DMS114 treated with DMSO at 0.1 percent for 48 hours (cell line): ENCODE measurements around the gene MOGAT3.

Experiments used
- DNase-seq: peaks from one replicate; lab custom pipeline; 2025; ENCODE audit not compliant: unreplicated experiment; lab: John Stamatoyannopoulos, UW

Gene MOGAT3

DNA sequence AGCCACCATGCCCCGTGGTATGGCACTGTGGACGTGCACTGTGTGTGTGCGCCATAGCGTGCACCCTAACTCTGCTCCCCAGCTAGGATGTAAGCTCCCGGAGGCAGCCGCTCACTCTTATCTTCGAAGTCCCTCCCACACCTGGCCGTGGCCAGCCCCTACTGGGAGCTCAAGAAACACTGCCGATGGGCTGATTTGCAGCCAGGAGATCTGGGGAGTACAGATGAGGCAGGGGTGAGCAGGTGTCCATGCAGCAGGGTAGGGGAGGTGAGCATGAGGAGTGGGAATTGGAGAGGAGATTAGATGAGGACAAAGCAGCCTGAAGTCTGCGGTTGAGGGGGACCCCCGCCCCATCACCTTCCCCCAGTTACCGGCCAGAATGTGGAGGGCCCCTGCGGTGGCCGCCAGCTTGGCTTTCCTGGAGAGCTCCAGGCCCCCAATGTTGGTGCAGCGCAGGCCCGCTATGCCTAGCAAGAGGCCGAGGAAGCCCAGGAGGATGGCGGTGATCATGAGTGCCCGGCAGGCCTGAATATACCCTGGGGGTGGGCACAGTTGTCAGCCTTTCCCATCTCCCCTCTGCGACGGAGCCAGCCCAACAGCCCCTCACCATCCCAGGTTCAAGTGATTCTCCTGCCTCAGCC is 33.2 kb upstream of the MOGAT3 start:
- DNase-seq: no peak

GRCh38 chr7:101232141-101232850 is 31.5 kb upstream of the MOGAT3 start:
- no peak for DNase-seq

- no peak for DNase-seq
Measured at GRCh38 chr7:101231644-101232043, 30.8 kb upstream of the MOGAT3 start.

DNA sequence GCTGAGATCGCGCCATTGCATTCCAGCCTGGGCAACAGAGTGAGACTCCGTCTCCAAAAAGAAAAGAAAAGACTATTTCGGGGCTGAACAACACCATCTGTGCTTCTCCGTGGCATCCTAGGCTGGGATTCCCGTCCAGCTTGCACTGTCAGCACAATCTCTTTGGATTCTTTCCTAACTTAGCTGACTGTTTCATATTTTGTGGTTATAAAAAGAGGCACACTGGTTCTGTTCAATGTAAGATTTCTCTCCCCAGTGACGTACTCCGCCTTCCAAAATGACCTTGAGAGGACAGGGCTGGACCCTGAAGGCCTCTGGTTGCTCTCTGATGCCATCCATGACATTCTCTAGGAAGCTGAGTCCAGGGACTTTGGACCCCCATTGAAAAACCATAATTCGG is 25.9 kb upstream of the MOGAT3 start:
- no peak for DNase-seq

DNA sequence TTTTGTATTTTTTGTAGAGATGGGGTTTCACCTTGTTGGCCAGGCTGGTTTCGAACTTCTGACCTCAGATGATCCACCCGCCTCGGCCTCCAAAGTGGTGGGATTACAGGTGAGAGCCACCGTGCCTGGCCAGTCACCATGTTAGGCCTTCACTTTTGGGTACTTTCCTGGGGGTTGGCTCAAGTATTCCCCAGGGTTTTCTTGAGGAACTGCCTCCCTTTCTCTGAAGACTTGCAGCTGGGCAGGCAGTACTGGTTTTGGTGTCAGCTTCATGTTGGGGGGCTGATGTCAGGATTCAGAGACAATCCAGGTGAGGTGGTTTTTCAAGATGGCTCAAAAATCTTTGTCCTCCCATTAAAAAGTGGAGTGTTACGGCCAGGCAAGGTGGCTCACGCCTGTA is 24.8 kb upstream of the MOGAT3 start:
- no peak for DNase-seq

DNA sequence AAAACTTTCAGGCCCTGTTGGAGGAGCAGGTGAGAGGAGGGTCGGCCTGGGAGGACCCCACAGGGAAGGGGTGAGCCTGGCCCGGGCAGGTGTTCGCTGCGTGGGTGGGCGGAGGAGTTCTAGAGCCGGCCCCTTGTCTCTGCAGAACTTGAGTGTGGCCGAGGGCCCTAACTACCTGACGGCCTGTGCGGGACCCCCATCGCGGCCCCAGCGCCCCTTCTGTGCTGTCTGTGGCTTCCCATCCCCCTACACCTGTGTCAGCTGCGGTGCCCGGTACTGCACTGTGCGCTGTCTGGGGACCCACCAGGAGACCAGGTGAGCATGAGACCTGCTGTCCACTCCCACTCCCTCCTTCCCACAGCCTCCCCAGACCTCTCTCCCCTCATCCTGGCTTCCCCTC is 22.7 kb upstream of the MOGAT3 start:
- no peak for DNase-seq

DNA sequence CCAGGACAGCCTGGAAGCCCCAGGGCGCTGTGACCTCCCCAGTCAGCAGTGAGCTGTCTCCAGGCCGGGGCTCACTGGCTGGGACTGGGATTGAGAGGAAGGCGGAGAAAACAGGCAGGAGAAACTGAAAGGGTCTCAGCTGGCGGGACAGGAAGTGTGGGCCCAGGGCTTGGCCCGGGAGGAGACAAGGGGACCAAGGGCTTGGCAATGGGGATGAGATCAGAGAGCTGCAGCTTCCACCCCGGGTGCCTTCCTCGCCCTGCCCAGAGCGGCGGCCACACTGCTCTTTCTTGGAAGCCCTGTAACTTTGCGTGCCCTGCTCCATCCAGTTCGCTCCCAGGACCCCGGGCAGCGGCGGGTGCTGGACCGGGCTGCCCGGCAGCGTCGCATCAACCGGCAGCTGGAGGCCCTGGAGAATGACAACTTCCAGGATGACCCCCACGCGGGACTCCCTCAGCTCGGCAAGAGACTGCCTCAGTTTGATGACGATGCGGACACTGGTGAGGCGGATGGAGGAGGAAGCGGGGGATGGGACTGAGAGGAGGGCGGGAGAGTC is 21.5 kb upstream of the MOGAT3 start:
- no peak for DNase-seq

GRCh38 chr7:101220295-101220694 is 19.5 kb upstream of the MOGAT3 start:
- no peak for DNase-seq

DNA sequence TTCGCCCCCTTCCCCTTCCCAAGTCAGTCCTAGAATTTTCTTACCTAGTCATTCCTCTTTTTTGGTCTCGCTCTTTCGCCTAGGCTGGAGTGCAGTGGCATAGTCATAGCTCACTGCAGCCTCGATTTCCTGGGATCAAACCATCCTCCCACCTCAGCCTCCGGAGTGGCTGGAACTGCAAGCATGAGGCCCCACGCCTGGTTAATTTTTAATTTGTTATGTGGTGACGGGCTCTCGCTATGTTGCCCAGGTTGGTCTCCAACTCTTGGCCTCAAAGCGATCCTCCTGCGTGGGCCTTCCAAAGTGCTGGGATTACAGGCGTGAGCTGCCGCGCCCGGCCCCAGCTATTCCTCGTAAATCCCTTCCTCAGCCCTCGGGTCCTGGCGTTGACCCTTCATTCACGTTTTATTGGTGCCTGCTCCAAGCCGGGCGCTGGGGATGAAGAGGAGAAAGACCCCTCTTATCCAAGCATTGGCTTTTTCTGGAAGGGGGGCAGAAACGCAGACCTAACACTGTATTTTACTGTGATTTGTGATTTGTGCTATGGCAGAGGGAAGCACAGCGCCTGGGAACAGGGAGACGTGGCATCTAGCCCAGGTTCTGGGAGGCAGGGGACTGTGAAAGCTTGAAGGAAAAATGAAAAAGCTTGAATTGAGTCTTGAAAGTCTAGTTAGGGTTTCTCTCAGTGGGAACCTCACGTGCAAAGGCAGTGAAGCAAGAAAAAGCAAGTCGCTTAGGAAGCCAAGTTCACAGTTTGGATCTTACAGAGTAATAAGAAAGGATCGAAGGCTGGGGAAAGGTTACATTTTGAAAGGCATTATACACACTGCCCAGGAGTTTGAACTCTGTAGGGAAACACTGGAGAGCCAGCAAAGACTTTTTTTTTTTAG is 17.6 kb upstream of the MOGAT3 start:
- no peak for DNase-seq

- peak; percentile 95 for DNase-seq
Measured at GRCh38 chr7:101217388-101218235, 16.8 kb upstream of the MOGAT3 start, which contains the start of the genes PLOD3 and ZNHIT1. PLOD3 (minus strand) TSS chr7:101217581; CDS start chr7:101217274, 307 bp downstream. ZNHIT1 (plus strand) TSS chr7:101218165; CDS start chr7:101218196, 31 bp downstream.

DNA sequence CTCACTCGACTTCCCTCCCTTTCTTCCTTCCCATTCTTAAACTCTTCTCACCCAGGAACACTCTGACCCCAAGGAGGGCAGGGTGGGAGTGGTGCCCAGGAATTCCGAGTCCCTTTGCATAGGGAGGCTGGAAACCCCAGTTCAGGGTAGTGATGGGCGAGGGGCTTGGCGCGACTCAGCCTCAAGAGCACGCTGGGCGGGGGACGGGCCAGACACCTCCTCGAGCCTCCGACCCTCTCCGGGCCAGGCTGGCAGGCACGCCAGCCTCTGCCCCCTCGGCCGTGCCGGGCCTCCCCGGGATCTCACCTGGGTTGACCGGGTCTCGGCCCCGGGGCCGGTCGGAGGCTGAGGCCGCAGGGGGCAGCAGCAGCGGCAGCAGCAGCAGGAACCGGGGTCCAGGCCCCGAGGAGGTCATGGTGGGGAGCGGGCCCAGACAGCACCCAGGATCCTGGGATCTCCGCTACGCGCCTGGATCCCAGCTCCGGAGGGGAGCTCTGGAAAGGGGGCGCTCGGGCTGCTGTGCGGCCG is 16.1 kb upstream of the MOGAT3 start:
- DNase-seq: no peak

DNA sequence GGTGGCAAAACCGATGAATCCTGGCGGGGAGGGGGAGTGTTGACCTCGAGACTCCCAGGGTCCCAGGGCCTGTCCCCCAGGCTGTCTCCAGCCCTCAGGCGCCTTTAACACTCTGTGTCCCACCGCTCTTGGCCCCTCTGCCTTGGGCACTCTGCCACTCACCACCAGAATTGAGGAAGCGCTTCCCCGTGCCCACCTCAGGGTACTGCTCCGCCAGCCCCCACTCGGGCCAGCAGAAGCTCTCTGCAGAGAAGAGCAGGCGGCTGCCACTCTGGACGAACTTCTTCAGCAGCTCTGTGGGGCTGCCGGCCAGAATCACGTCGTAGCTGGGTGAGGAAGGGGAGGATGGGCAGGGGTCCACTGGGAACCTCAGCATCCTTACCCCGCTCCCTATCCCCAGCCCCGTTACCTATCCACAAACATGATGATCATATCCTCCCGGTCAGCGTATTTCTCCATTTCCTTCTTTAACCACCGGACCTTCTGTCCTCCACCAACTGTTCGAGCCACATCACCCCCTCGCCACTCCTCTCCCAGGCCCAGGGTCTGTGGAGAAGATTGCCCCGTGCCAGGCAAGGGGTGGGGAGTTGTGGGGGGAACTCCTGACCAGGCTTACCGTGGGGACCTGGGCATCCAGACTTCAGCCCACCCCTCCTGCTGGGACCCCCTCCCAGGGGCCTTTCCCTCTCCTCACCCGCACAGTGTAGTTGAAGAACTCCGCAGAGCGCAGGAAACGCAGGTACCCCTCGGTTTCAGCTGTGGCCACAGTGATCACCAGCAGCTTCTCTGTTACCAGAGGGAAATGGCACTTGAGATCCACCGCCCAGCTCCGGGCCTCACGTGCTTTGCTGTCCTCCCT is 15.4 kb upstream of the MOGAT3 start:
- no peak for DNase-seq

- no peak for DNase-seq
Measured at GRCh38 chr7:101212014-101212413, 11.2 kb upstream of the MOGAT3 start.

DNA sequence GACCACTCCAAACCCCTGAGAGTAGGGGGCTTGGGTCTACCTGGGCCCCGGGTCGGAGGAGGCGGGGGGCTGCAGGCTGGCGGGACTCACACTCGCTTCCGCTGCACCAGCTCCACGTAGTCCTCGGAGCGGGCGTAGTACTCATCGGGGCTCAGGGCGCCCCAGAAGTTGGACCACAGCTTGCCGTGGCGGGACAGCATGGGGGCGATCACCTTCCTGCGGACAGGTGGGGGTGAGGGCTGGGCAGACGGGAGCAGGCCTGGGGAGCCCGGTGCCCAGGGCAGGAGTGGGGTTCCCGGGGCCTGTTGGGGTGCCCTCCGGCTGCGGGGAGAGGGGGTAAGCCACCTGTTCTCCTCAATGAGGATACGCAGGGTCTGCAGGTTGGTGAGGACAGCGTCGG is 10.7 kb upstream of the MOGAT3 start:
- DNase-seq: no peak

DNA sequence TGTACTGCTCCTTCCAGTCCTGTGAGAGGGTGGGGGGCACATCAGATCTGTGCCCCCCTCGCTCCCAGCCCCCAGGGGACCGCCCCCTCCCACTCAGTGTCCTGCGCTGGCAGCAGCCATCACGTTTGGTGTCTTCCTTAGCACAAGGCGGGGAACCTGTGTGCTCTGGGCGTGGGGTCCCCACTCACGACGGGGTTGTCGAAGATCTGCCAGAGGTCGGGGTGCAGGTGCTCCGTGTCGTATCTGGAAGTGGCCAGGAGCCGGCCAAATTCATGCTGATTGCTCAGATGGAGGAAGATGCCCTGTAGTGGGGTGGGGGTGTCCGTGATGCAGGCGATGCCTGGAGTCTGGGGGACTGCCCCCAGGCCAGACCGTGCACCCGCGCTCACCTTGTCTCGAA is 9.3 kb upstream of the MOGAT3 start:
- no peak for DNase-seq

- no peak for DNase-seq
Measured at GRCh38 chr7:101208794-101209193, 8.0 kb upstream of the MOGAT3 start.

- DNase-seq: no peak
Measured at GRCh38 chr7:101207459-101207858, 6.6 kb upstream of the MOGAT3 start.

DNA sequence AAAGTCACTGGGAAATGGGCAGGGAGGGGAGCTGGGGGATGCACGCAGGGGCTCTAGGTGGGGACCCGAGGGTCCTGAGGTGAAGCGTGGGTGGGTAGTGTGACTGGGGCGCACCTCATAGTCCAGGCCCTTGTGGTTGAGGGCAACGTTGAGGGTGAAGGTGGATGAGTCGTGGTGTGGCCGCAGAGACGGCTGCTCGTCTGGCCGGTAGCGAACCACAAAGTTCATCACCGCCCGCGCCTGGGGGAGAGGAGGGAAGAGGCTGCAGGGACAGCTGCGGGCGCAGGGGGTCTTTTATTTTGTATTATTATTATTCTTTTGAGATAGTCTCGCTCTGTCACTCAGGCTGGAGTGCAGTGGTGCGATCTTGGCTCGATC is 5.8 kb upstream of the MOGAT3 start:
- DNase-seq: no peak

- DNase-seq: no peak
Measured at GRCh38 chr7:101205901-101206664, 5.2 kb upstream of the MOGAT3 start.
